Large intestine (tissue), 3 donors: Measurements from ENCODE around the gene MARVELD3. TPM values are rescaled to one million over a fixed set of nuclear protein-coding genes. Genes with fewer than 3 reads are reported as not detected.

Source experiments
- DNase-seq, 2 donors: peaks; one replicate each; pipeline versions ENCODE4 v3.0.0 to v3.0.0-alpha.2; 2013
- H3K27ac ChIP-seq: one replicate; pipeline ENCODE4 v1.5.1; 2013; ENCODE audit warnings: low read length
- H3K27me3 ChIP-seq: 2 replicates; pipeline ENCODE4 v1.6.1; 2013; ENCODE audit warnings: low read length; ENCODE audit not compliant: control insufficient read depth, insufficient read depth
- H3K36me3 ChIP-seq: 2 replicates; pipeline ENCODE4 v1.6.1; 2013; ENCODE audit warnings: low read length; ENCODE audit not compliant: control insufficient read depth, insufficient read depth
- H3K4me1 ChIP-seq: one replicate; pipeline ENCODE4 v1.6.1; 2013; ENCODE audit warnings: low read length; ENCODE audit not compliant: control insufficient read depth, insufficient read depth
- H3K4me3 ChIP-seq: one replicate; pipeline ENCODE4 v1.5.1; 2013; ENCODE audit warnings: low read length
- H3K9me3 ChIP-seq: one replicate; pipeline ENCODE4 v1.6.1; 2013; ENCODE audit warnings: mild to moderate bottlenecking, low read depth, low read length, moderate library complexity; ENCODE audit not compliant: control insufficient read depth
- WGBS: methylation state at CpG from one replicate; pipeline ENCODE4 v1.1.5; 2013; ENCODE audit warnings: low lambda C conversion rate; ENCODE audit not compliant: insufficient coverage; 5-methylcytosine and 5-hydroxymethylcytosine counted together
- polyA plus RNA-seq: library from polyadenylated mRNA; unstranded; fragments of 120-200 nt; gene quantifications from one replicate; pipeline ENCODE4 v1.2.1, GENCODE V29; 2013

The MARVELD3 gene
- polyA plus RNA-seq, 1 donor: 67.3 TPM

GRCh38 chr16:71669926-71670536 lies 44.0 kb downstream of the MARVELD3 start:
- H3K27ac ChIP-seq: peak overlapping the region; percentile 71
- peaks cover 31% of the 10 kb centered on the region for H3K36me3 ChIP-seq
- no peaks in the 10 kb centered on the region for H3K27me3 ChIP-seq
- H3K4me1 ChIP-seq: peaks cover 35% of the 10 kb centered on the region
- no CpG with 5 or more reads among the region's 6 CpGs for WGBS
- H3K9me3 ChIP-seq: no peaks in the 10 kb centered on the region
- H3K4me3 ChIP-seq: no peak overlapping the region
- no peak for DNase-seq

- Histone ChIP-seq H3K27me3 (no peaks in the 10 kb centered on the region), H3K4me1 (peaks cover 35% of the 10 kb centered on the region), H3K4me3 (peak overlapping the region; percentile 27), H3K36me3 (peaks cover 31% of the 10 kb centered on the region), H3K27ac (peak overlapping the region; percentile 71), H3K9me3 (no peaks in the 10 kb centered on the region)
- peak; percentile 77 to 87 for DNase-seq
- no CpG with 5 or more reads among the region's 4 CpGs for WGBS
Observed at GRCh38 chr16:71670537-71670936, 44.6 kb downstream of the MARVELD3 start.

DNA sequence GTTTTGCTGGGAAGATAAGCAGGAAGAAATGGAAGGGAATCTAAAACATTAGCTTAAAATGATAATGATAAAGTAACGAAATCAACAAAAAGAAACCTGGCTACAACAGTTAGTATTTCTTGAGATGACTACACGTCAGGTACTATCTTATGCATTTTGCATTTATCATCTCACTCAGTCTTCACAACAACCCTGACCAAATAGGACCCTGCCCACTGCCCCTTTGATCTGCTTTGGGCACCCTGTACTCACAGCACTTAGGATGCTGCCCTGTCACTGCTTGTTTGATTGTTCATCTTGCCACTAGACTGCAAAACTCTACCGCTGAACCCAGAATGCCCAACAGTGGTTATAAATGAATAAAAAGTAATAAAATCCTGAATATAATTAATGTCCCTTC lies 45.2 kb downstream of the MARVELD3 start:
- Histone ChIP-seq H3K4me3 (peak overlapping the region; percentile 27), H3K9me3 (no peaks in the 10 kb centered on the region), H3K36me3 (peaks cover 31% of the 10 kb centered on the region), H3K27ac (peak overlapping the region; percentile 71), H3K27me3 (no peaks in the 10 kb centered on the region), H3K4me1 (peaks cover 32% of the 10 kb centered on the region)
- DNase-seq: no peak
- WGBS: no CpG with 5 or more reads among the region's 3 CpGs

DNA sequence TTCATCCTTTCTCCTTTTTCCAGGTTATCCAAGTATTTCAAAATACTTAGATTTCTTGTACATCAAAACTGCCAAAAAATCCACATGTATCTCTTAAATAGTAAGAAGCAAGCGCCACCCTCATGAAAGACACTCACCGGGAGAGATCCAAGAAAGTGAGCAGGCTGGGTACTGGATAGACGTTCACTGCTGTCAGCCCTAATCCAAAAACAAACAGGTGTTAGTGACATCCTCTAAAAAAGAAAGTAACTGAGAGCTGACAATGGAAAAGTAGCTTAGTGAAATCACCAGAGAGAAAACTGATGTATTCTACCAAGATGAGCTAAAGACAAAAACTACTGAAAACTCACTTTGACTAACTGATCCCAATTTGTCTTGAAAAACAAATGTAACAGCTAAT lies 46.1 kb downstream of the MARVELD3 start:
- no peak overlapping the region for H3K4me3 ChIP-seq
- no peak for DNase-seq
- no peak overlapping the region for H3K27ac ChIP-seq
- H3K27me3 ChIP-seq: no peaks in the 10 kb centered on the region
- peaks cover 26% of the 10 kb centered on the region for H3K4me1 ChIP-seq
- 59% methylated on average over 3 of the region's 3 CpGs for WGBS
- no peaks in the 10 kb centered on the region for H3K9me3 ChIP-seq
- H3K36me3 ChIP-seq: peaks cover 34% of the 10 kb centered on the region

GRCh38 chr16:71672803-71673581 lies 47.0 kb downstream of the MARVELD3 start:
- no peak for DNase-seq
- H3K27ac ChIP-seq: no peak overlapping the region
- no CpG with 5 or more reads among the region's 5 CpGs for WGBS
- peaks cover 34% of the 10 kb centered on the region for H3K36me3 ChIP-seq
- no peaks in the 10 kb centered on the region for H3K9me3 ChIP-seq
- H3K4me3 ChIP-seq: no peak overlapping the region
- H3K4me1 ChIP-seq: peaks cover 21% of the 10 kb centered on the region
- no peaks in the 10 kb centered on the region for H3K27me3 ChIP-seq

DNA sequence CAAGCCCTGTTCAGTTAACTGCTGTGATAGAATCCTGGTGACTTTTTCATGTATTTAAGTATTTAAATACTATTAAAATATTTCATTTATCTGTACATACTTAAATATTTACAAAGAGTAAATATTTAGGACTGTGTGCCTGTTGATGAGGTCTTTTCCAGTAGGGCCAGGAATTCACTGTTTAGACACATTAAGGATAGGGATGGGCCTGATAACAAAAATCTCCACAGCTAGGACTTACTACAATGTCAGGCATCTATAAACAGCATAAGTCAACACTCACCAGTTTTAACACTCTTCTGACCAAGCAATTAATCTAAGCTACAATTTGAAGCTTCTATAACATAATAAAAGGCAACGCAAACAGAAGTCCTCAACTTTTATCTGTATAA lies 47.6 kb downstream of the MARVELD3 start:
- Histone ChIP-seq H3K36me3 (peaks cover 36% of the 10 kb centered on the region), H3K27ac (no peak overlapping the region), H3K9me3 (no peaks in the 10 kb centered on the region), H3K27me3 (no peaks in the 10 kb centered on the region), H3K4me1 (peaks cover 16% of the 10 kb centered on the region), H3K4me3 (no peak overlapping the region)
- no CpG with 5 or more reads among the region's 1 CpG for WGBS
- DNase-seq: no peak

GRCh38 chr16:71674229-71674628 lies 48.2 kb downstream of the MARVELD3 start:
- Histone ChIP-seq H3K4me3 (no peak overlapping the region), H3K9me3 (no peaks in the 10 kb centered on the region), H3K27ac (no peak overlapping the region), H3K27me3 (no peaks in the 10 kb centered on the region), H3K36me3 (peaks cover 40% of the 10 kb centered on the region), H3K4me1 (peaks cover 12% of the 10 kb centered on the region)
- 94% methylated on average over 2 of the region's 2 CpGs for WGBS
- no peak for DNase-seq

- H3K9me3 ChIP-seq: no peaks in the 10 kb centered on the region
- no peak overlapping the region for H3K27ac ChIP-seq
- peaks cover 36% of the 10 kb centered on the region for H3K36me3 ChIP-seq
- no peaks in the 10 kb centered on the region for H3K27me3 ChIP-seq
- peaks cover under 1% of the 10 kb centered on the region for H3K4me1 ChIP-seq
- DNase-seq: no peak
- WGBS: 93% methylated on average over 2 of the region's 3 CpGs
- H3K4me3 ChIP-seq: no peak overlapping the region
Observed at GRCh38 chr16:71675380-71675779, 49.4 kb downstream of the MARVELD3 start.

GRCh38 chr16:71676236-71676635 lies 50.3 kb downstream of the MARVELD3 start:
- Histone ChIP-seq H3K4me1 (peaks cover 3% of the 10 kb centered on the region), H3K27ac (no peak overlapping the region), H3K27me3 (no peaks in the 10 kb centered on the region), H3K4me3 (no peak overlapping the region), H3K9me3 (no peaks in the 10 kb centered on the region), H3K36me3 (peaks cover 38% of the 10 kb centered on the region)
- DNase-seq: no peak
- no CpG with 5 or more reads among the region's 5 CpGs for WGBS

GRCh38 chr16:71681360-71681759 lies 55.4 kb downstream of the MARVELD3 start:
- 17% methylated on average over 1 of the region's 2 CpGs for WGBS
- Histone ChIP-seq H3K4me1 (peaks cover 3% of the 10 kb centered on the region), H3K27ac (no peak overlapping the region), H3K36me3 (peaks cover 48% of the 10 kb centered on the region), H3K27me3 (no peaks in the 10 kb centered on the region), H3K9me3 (peaks cover 4% of the 10 kb centered on the region), H3K4me3 (no peak overlapping the region)
- peak in 1 of 2 donors; percentile 63 for DNase-seq
